ENCODE measurements around the gene SPTBN5. TPM values are rescaled to one million over a fixed set of nuclear protein-coding genes. Genes with fewer than 3 reads are reported as not detected.

The SPTBN5 gene
- total RNA-seq, 1 experiment from 2014 or later = 2.1 TPM

DNA sequence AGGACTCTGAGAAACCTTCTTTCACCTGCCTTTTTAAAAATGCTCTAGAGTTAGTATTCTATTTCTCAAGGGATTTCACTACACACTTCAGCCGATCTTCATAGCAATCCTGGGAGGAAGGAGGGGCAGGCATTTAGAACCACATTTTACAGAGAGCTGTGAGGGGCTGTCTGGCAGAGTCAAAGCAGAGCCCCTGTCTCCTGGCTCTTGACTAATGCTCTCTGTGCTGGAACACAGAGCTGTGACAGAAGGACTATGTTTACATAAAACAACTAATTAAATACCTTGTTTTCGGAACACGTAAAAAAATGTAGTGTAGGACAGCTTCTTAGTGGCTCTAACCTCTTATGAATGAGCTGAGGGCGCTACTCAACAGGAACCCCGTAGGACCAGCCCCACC is 7.6 kb upstream of the SPTBN5 start:
- no peak overlapping the region for H3K27ac ChIP-seq (ENCODE audit: low read length)
- intact Hi-C loops (cut with micrococcal nuclease; ENCODE audit: unreplicated experiment) = no loop called here
- ChIA-PET CTCF (no interaction called here), POLR2A (no interaction called here)
- no peak overlapping the region for H3K4me3 ChIP-seq (ENCODE audit: low read depth in 2 of 2, low read length in 2 of 2)
- ATAC-seq (no peak), DNase-seq (ENCODE audit: low read depth, low spot score) (no peak)
- H3K36me3 ChIP-seq (ENCODE audit: control insufficient read depth, insufficient read depth, low read length) = peaks cover 7% of the 10 kb centered on the region
- in situ Hi-C loops (cut with HindIII; ENCODE audit: low pct_unique_long_range_greater_than_20kb, low sequenced_read_pairs) = no loop called here
- no TSS peak for BruUV-seq (replicated peaks)
- TF ChIP-seq TCF7L2 (IDR thresholded peaks at IDR 0.05; ENCODE audit: low read depth, low read length) = no peak
- no peak for TF ChIP-seq CTCF (IDR thresholded peaks at IDR 0.05)
- TF ChIP-seq, protein P1, sequence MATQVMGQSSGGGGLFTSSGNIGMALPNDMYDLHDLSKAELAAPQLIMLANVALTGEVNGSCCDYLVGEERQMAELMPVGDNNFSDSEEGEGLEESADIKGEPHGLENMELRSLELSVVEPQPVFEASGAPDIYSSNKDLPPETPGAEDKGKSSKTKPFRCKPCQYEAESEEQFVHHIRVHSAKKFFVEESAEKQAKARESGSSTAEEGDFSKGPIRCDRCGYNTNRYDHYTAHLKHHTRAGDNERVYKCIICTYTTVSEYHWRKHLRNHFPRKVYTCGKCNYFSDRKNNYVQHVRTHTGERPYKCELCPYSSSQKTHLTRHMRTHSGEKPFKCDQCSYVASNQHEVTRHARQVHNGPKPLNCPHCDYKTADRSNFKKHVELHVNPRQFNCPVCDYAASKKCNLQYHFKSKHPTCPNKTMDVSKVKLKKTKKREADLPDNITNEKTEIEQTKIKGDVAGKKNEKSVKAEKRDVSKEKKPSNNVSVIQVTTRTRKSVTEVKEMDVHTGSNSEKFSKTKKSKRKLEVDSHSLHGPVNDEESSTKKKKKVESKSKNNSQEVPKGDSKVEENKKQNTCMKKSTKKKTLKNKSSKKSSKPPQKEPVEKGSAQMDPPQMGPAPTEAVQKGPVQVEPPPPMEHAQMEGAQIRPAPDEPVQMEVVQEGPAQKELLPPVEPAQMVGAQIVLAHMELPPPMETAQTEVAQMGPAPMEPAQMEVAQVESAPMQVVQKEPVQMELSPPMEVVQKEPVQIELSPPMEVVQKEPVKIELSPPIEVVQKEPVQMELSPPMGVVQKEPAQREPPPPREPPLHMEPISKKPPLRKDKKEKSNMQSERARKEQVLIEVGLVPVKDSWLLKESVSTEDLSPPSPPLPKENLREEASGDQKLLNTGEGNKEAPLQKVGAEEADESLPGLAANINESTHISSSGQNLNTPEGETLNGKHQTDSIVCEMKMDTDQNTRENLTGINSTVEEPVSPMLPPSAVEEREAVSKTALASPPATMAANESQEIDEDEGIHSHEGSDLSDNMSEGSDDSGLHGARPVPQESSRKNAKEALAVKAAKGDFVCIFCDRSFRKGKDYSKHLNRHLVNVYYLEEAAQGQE (IDR thresholded peaks at IDR 0.05; ENCODE audit: insufficient read depth in 1 of 2, low read depth in 2 of 2, low read length in 1 of 2) = no peak
- TF ChIP-seq POLR2AphosphoS5 (IDR thresholded peaks at IDR 0.05; ENCODE audit: low read depth, low read length) = no peak
- TF ChIP-seq SIN3A (IDR thresholded peaks at IDR 0.05; ENCODE audit: borderline replicate concordance, insufficient read depth, low read depth, low read length) = no peak
- H3K4me1 ChIP-seq (ENCODE audit: control insufficient read depth, insufficient read depth, low read length) = 0 out of 2 replicates have a peak, but pooled peaks cover 2% of the 10 kb centered on the region
- H3K9me3 ChIP-seq (ENCODE audit: control insufficient read depth, insufficient read depth, low read depth, low read length) = no peaks in the 10 kb centered on the region
- no peaks in the 10 kb centered on the region for H3K27me3 ChIP-seq (ENCODE audit: control insufficient read depth, insufficient read depth, low read length)

GRCh38 chr15:41900526-41901380 is 6.9 kb upstream of the SPTBN5 start:
- no peak overlapping the region for H3K27ac ChIP-seq (ENCODE audit: low read length)
- H3K36me3 ChIP-seq (ENCODE audit: control insufficient read depth, insufficient read depth, low read length) = peaks cover 7% of the 10 kb centered on the region
- H3K4me3 ChIP-seq (ENCODE audit: low read depth in 2 of 2, low read length in 2 of 2) = no peak overlapping the region
- in situ Hi-C loops (cut with HindIII; ENCODE audit: low pct_unique_long_range_greater_than_20kb, low sequenced_read_pairs) = no loop called here
- ATAC-seq (no peak), DNase-seq (ENCODE audit: low read depth, low spot score) (no peak)
- intact Hi-C loops (cut with micrococcal nuclease; ENCODE audit: unreplicated experiment) = no loop called here
- 0 out of 2 replicates have a peak, but pooled peaks cover 2% of the 10 kb centered on the region for H3K4me1 ChIP-seq (ENCODE audit: control insufficient read depth, insufficient read depth, low read length)
- ChIA-PET POLR2A (no interaction called here), CTCF (no interaction called here)
- BruUV-seq (replicated peaks) = no TSS peak
- no peaks in the 10 kb centered on the region for H3K9me3 ChIP-seq (ENCODE audit: control insufficient read depth, insufficient read depth, low read depth, low read length)
- TF ChIP-seq, protein P1 (IDR thresholded peaks at IDR 0.05; ENCODE audit: insufficient read depth in 1 of 2, low read depth in 2 of 2, low read length in 1 of 2) = no peak
- TF ChIP-seq SIN3A (IDR thresholded peaks at IDR 0.05; ENCODE audit: borderline replicate concordance, insufficient read depth, low read depth, low read length) = no peak
- TF ChIP-seq POLR2AphosphoS5 (IDR thresholded peaks at IDR 0.05; ENCODE audit: low read depth, low read length) = no peak
- TF ChIP-seq CTCF (IDR thresholded peaks at IDR 0.05) = no peak
- no peak for TF ChIP-seq TCF7L2 (IDR thresholded peaks at IDR 0.05; ENCODE audit: low read depth, low read length)
- no peaks in the 10 kb centered on the region for H3K27me3 ChIP-seq (ENCODE audit: control insufficient read depth, insufficient read depth, low read length)
